ENCODE measurements around the gene ATOSB. TPM values are rescaled to one million over a fixed set of nuclear protein-coding genes. Genes with fewer than 3 reads are reported as not detected.

Gene ATOSB
- total and polyA plus RNA-seq, 2 experiments from 2014 or later, result 25.5 to 31.3 TPM

- no peaks in the 10 kb centered on the region for H3K36me3 ChIP-seq
- DNase-seq (ENCODE audit: low read depth in 1 of 2, low spot score in 1 of 2), result no peak
- H3K4me3 ChIP-seq, result no peak overlapping the region
- H3K27me3 ChIP-seq, result no peaks in the 10 kb centered on the region
- H3K4me1 ChIP-seq (ENCODE audit: low read depth), result no peaks in the 10 kb centered on the region
- TF ChIP-seq CTCF (IDR thresholded peaks at IDR 0.05; ENCODE audit: low read depth, low read length), result no peak
- no peak overlapping the region for H3K27ac ChIP-seq
- no peaks in the 10 kb centered on the region for H3K9me3 ChIP-seq (ENCODE audit: low read depth)
Observed at GRCh38 chr9:35140093-35140492, 24.4 kb upstream of the ATOSB start.

- Histone ChIP-seq H3K9me3 (ENCODE audit: low read depth) (no peaks in the 10 kb centered on the region), H3K27ac (no peak overlapping the region), H3K4me3 (no peak overlapping the region), H3K4me1 (ENCODE audit: low read depth) (no peaks in the 10 kb centered on the region), H3K27me3 (no peaks in the 10 kb centered on the region), H3K36me3 (no peaks in the 10 kb centered on the region)
- DNase-seq (ENCODE audit: low read depth in 1 of 2, low spot score in 1 of 2), result peak in 1 of 2 donors; percentile 15
- no peak for TF ChIP-seq CTCF (IDR thresholded peaks at IDR 0.05; ENCODE audit: low read depth, low read length)
Observed at GRCh38 chr9:35136866-35137265, 21.2 kb upstream of the ATOSB start.

GRCh38 chr9:35135988-35136387 is 20.3 kb upstream of the ATOSB start:
- no peaks in the 10 kb centered on the region for H3K9me3 ChIP-seq (ENCODE audit: low read depth)
- H3K4me1 ChIP-seq (ENCODE audit: low read depth), result no peaks in the 10 kb centered on the region
- H3K27ac ChIP-seq, result no peak overlapping the region
- no peaks in the 10 kb centered on the region for H3K36me3 ChIP-seq
- no peak for DNase-seq (ENCODE audit: low read depth in 1 of 2, low spot score in 1 of 2)
- TF ChIP-seq CTCF (IDR thresholded peaks at IDR 0.05; ENCODE audit: low read depth, low read length), result no peak
- H3K4me3 ChIP-seq, result no peak overlapping the region
- H3K27me3 ChIP-seq, result no peaks in the 10 kb centered on the region

- no peak for TF ChIP-seq CTCF (IDR thresholded peaks at IDR 0.05; ENCODE audit: low read depth, low read length)
- H3K27ac ChIP-seq, result no peak overlapping the region
- H3K4me1 ChIP-seq (ENCODE audit: low read depth), result no peaks in the 10 kb centered on the region
- no peak overlapping the region for H3K4me3 ChIP-seq
- no peaks in the 10 kb centered on the region for H3K27me3 ChIP-seq
- H3K9me3 ChIP-seq (ENCODE audit: low read depth), result no peaks in the 10 kb centered on the region
- DNase-seq (ENCODE audit: low read depth in 1 of 2, low spot score in 1 of 2), result peak in 1 of 2 donors; percentile 19
- no peaks in the 10 kb centered on the region for H3K36me3 ChIP-seq
Observed at GRCh38 chr9:35134920-35135319, 19.3 kb upstream of the ATOSB start.

- Histone ChIP-seq H3K27ac (no peak overlapping the region), H3K4me3 (peak overlapping the region; percentile 47)
- DNase-seq (ENCODE audit: low read depth in 1 of 2, low spot score in 1 of 2), result peak; percentile 96 to 97
Observed at GRCh38 chr9:35116898-35117551, 1.4 kb upstream of the ATOSB start.

More at GRCh38 chr9:35116898-35117551, 1.4 kb upstream of the ATOSB start:
- Histone ChIP-seq H3K27me3 (no peaks in the 10 kb centered on the region), H3K9me3 (ENCODE audit: low read depth) (no peaks in the 10 kb centered on the region), H3K36me3 (no peaks in the 10 kb centered on the region), H3K4me1 (ENCODE audit: low read depth) (peaks cover 14% of the 10 kb centered on the region)
- TF ChIP-seq CTCF (IDR thresholded peaks at IDR 0.05; ENCODE audit: low read depth, low read length), result peak; percentile 90

Measured in cardiac muscle cell (in vitro differentiated cells and primary cell).